GM04504 (cell line): ENCODE data around the gene YTHDC1.
"Not testable (repeated sequence)": the region's sequence is repeated elsewhere in the genome, so short reads cannot be mapped to it uniquely, and the experiment has no call there.

Experiments used
- DNase-seq: peaks from one replicate; pipeline ENCODE4 v3.0.0-alpha.2; 2012; ENCODE audit warnings: low read depth

The YTHDC1 gene

DNA sequence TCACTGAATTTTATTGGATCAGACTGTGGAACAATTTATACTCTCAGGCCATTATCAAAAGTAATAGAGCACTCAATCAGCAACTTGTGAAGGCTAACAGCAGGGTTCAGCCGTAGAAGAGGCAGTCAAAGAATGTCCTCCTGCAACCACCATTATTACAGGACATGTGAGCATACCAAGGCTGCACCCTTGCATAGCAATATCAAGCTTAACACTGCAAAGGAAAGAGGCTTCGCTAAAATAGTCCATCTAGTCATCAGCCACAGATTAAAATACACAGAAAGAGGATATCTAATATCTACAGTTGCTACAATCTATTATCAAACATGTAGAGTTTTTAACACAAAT lies 61.5 kb downstream of the YTHDC1 start:
- DNase-seq = no peak

GRCh38 chr4:68287704-68288392 lies 62.0 kb downstream of the YTHDC1 start:
- DNase-seq = no peak

GRCh38 chr4:68283714-68284113 lies 66.2 kb downstream of the YTHDC1 start:
- DNase-seq = no peak

GRCh38 chr4:68283095-68283494 lies 66.8 kb downstream of the YTHDC1 start:
- no peak for DNase-seq

DNA sequence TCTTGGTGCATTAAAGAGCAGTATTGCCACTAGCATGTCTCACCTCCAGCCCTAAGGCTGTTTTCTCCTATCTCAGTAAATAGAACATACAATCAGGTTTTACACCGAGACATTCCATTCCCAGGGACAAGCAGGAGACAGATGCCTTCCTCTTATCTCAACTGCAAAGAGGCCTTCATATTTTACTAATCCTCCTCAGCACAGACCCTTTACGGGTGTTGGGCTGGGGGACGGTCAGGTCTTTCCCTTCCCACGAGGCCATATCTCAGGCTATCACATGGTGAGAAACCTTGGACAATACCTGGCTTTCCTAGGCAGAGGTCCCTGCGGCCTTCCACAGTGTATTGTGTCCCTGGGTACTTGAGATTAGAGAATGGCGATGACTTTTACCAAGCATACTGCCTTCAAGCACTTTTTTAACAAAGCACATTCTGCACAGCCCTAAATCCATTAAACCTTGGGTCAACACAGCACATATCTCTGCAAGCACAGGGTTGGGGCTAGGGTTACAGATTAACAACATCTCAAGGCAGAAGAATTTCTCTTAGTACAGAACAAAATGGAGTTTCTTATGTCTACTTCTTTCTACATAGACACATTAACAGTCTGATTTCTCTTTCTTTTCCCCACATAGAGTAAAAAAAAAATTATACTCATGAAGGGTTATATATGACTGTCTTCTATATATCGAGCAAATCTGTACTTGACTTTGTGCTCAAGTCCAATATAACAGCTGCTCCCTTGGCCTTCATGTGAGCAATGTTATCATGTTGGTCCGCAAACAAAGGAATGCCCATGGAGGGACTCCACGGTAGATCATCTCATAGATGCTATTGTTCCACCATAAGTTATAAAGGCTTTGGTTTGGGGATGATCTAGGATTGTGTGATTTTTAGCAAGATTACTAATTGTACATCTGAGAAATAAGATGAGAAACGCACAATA lies 67.8 kb downstream of the YTHDC1 start:
- DNase-seq = not testable (repeated sequence)

DNA sequence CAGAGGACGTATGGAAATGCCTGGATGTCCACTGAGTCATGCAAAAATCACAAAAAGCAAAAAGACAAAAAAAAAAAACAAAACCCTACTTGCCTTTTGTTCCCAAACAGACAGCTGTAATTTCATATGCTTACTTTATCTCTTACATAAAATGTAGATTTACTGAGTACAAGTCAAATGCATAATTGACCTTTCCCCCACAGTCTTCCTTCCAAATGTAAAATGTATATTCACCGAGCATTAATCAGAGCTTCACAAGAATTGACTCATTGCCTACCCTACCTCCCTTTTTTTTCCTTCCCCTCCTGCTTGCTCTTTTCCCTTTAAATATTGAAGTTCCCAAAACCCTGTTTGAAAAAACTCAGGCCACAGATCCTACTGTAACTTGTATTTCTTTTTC lies 71.9 kb downstream of the YTHDC1 start:
- no peak for DNase-seq

DNA sequence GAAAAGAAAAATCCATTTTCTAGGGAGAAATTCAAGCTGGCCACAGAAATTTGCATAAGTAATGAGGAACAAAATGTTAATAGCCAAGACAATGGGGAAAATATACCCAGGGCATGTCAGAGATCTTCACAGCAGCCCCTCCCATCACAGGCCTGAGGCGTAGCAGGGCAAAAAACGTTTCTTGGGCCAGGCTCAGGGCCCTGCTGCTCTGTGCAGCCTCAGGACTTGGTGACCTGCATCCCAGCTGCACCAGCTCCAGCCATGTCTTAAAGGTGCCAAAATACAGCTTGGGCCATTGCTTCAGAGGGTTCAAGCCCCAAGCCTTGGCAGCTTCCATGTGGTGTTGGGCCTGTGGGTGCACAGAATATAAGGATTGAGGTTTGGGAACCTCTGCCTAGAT lies 72.3 kb downstream of the YTHDC1 start:
- DNase-seq = no peak

GRCh38 chr4:68272860-68273259 lies 77.0 kb downstream of the YTHDC1 start:
- no peak for DNase-seq

- DNase-seq = no peak
These were observed 77.5 kb downstream of the YTHDC1 start for GRCh38 chr4:68272380-68272779.

DNA sequence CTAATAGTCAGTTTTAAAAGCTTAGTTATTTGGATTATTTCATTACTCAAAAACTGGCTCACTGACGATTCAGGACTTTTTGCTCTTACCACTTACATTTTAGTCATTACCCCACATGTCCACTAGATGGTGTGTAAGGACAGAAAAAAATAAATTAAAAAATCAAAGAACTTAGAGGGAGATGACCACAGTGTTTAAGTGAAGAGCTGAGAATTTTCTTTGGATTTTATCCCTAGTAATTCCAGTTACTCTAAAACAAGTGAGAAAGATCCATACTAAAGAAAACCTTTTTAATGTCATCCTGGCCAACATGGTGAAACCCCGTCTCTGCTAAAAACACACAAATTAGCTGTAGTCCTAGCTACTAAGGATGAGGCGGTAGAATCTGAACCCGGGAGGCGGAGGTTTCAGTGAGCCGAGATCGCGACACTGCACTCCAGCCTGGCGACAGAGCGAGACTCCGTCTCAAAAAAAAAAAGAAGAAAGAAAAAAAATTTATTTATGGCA lies 78.0 kb downstream of the YTHDC1 start:
- DNase-seq = peak; percentile 19

GRCh38 chr4:68267433-68267944 lies 82.4 kb downstream of the YTHDC1 start:
- DNase-seq = no peak

- DNase-seq = no peak
These were observed 84.9 kb downstream of the YTHDC1 start for GRCh38 chr4:68264875-68265565.
